ENCODE data around the gene KEAP1.

DNA sequence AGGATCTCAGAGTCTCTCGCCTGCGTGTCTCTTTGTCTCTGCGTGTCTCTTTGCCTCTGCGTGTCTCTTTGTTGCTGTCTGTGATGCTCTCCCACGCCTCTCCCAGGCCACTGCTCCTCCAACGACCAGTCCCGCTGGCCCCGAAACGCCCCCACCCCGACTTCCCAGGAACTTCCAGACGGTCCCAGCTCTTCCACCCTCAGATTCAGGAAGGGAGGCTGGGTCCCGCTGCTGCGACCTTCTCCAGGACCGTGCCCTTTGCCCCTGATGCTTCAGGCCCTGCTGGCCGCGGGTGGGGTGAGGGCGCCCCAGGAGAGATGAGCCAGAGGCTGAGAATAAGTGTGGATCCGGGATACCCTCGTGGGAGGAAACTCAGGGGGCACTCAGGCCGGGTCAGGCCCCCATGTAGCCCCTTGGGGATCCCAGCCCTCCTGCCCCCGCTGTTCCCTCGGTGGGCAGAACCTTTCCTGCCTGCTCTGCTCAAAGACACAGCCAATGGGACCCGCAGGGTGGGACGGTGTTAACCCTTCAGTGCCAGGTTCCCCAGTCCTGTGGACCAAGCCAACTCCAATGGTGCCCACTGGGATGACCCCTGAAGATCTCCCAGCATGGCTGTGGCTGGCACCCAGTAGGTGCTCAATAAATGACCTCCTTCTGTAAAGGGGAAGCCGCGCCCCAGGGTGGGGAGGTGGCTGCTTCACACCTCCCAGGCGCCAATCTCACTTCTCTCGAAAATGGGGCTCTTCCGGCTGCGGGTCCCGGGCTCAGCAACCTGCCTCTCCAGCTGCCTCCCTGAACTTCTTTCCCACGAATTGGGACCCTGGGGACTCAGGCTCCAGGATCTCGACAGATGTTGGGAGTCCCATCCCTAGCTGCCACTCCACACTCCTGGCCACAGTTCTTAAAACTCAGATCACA is 15.5 kb upstream of the KEAP1 start:
- TF ChIP-seq, protein P1, sequence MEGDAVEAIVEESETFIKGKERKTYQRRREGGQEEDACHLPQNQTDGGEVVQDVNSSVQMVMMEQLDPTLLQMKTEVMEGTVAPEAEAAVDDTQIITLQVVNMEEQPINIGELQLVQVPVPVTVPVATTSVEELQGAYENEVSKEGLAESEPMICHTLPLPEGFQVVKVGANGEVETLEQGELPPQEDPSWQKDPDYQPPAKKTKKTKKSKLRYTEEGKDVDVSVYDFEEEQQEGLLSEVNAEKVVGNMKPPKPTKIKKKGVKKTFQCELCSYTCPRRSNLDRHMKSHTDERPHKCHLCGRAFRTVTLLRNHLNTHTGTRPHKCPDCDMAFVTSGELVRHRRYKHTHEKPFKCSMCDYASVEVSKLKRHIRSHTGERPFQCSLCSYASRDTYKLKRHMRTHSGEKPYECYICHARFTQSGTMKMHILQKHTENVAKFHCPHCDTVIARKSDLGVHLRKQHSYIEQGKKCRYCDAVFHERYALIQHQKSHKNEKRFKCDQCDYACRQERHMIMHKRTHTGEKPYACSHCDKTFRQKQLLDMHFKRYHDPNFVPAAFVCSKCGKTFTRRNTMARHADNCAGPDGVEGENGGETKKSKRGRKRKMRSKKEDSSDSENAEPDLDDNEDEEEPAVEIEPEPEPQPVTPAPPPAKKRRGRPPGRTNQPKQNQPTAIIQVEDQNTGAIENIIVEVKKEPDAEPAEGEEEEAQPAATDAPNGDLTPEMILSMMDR (IDR thresholded peaks at IDR 0.05): no peak
- no peak for TF ChIP-seq POLR2A (IDR thresholded peaks at IDR 0.05)

All from Peyer's patch (tissue), 4 donors.